Measurements from ENCODE around the gene ATP2B2.

ATP2B2 gene

DNA sequence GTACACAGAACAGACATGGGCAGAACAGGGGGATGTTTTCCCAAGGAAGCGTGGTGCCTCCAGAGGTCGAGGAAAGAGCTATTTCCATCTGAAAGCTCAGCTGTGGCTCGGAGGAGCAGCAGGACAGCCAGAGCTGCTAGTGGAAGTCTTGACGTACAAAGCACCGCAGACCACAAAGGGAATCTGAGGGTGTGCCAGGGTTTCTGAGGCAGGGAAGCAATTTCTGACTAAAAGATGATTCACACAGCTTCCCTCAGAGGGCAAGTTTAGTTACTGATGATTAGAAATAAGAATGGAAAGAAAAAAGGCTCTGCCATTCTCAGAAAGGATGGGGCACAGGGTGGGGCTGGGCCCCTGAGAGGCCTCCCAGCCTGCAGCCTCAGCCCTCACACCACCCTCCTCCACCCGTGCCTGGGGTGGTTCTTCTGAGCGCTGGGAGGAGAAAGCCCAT lies 138.7 kb downstream of the ATP2B2 start:
- TF ChIP-seq, protein P1, sequence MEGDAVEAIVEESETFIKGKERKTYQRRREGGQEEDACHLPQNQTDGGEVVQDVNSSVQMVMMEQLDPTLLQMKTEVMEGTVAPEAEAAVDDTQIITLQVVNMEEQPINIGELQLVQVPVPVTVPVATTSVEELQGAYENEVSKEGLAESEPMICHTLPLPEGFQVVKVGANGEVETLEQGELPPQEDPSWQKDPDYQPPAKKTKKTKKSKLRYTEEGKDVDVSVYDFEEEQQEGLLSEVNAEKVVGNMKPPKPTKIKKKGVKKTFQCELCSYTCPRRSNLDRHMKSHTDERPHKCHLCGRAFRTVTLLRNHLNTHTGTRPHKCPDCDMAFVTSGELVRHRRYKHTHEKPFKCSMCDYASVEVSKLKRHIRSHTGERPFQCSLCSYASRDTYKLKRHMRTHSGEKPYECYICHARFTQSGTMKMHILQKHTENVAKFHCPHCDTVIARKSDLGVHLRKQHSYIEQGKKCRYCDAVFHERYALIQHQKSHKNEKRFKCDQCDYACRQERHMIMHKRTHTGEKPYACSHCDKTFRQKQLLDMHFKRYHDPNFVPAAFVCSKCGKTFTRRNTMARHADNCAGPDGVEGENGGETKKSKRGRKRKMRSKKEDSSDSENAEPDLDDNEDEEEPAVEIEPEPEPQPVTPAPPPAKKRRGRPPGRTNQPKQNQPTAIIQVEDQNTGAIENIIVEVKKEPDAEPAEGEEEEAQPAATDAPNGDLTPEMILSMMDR (IDR thresholded peaks at IDR 0.05; ENCODE audit: low read depth, low read length) = no peak

DNA sequence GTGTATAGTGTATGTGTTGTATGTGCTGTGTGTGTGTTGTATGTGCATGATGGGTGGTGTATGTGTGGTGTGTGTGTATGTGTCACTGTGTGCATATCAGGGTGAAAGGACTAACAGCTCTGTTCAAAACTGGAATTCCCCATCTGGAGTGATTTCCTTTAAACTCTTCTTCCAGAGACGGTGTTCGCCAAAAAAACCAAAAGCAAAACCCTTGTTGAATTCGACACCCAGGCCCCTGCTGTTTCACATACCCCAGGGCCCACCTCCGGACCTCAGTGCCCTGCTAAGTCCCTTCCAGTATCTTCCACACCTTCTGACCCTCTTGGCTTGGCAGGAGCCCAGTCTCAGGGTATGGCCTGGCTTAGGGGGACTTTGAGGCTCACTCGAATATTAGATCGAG lies 139.6 kb downstream of the ATP2B2 start:
- TF ChIP-seq, protein P1 (IDR thresholded peaks at IDR 0.05; ENCODE audit: low read depth, low read length) = no peak
- DNase-seq (ENCODE audit: extremely low read depth, low read depth) = no peak

More for the DNA sequence above, 138.7 kb downstream of the ATP2B2 start:
- peak; percentile 83 for DNase-seq (ENCODE audit: extremely low read depth, low read depth)

DNA sequence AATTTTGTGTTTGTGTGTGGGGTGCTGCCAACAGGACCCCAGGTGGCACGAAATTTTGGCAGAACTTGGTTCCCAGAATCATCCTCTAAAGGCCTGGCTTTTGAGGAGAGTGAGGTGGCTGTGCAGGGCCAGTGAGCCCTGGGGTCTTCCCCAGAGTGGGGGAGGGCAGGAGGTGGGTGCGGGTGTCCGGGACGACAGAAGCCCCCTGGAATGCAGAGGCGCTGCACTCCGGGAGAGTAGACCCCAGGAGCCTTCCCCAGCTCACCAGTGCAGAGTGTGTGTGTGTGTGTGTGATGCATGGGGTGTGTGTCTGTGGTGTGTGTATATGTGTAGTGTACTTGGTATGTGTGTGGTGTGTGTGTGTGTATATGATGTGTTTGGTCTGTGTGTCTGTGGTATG lies 140.1 kb downstream of the ATP2B2 start:
- DNase-seq (ENCODE audit: extremely low read depth, low read depth) = no peak
- TF ChIP-seq, protein P1 (IDR thresholded peaks at IDR 0.05; ENCODE audit: low read depth, low read length) = no peak

DNA sequence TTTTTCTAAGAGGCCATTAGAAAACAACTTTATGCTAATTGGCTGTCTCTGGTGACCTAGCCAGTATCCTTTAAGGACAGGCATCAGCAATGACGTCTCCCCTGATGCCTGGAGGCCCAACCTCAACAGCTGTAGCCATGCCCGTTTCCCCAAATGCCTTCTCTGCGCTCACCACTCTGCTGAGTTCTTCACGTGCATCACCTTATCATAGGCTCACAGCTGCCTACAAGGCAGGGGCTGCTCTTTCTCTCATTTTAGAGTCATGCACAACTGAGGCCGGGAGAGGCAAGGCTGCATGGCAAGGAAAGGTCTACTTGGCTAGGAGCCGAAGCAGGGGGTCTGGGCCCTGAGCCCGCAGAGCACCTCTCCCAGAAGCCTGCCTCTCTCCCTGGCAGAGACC lies 140.6 kb downstream of the ATP2B2 start:
- TF ChIP-seq, protein P1 (IDR thresholded peaks at IDR 0.05; ENCODE audit: low read depth, low read length) = no peak
- DNase-seq (ENCODE audit: extremely low read depth, low read depth) = no peak

DNA sequence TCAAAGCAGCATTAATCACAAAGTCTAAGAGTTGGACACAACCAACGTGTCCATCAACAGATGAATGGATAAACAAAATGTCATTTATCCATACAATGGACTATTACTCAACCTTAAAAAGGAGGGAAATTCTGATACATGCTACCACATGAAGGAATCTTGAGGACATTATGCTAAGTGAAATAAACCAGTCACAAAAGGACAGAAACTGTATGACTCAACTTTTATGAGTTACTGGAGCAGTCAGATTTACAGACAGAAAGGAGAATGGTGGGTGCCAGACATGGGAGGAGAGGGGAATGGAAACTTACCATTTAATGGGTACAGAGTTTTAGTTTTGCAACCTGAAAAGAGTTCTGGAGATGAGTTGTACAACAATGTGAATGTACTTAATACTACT lies 141.5 kb downstream of the ATP2B2 start:
- no peak for DNase-seq (ENCODE audit: extremely low read depth, low read depth)
- TF ChIP-seq, protein P1 (IDR thresholded peaks at IDR 0.05; ENCODE audit: low read depth, low read length) = no peak

DNA sequence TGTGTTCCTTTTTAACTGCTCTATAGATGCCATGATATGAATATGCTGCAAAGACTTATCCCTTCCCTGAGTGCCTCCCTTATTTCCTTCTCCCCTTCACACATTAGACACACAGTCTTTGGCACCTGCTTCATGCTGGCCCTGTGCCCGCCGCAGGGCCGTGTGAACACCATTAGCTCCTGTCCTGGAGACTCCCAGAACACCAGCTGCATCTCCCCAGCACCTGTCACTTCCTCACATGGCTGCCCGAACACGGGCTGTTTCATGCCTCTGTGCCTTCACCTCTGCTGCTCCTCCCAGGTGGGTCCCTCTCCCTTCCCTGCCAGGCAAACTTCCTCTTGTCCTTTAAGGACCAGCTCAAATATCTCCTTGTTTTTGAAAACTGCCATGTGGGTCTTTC lies 144.0 kb downstream of the ATP2B2 start:
- TF ChIP-seq, protein P1 (IDR thresholded peaks at IDR 0.05; ENCODE audit: low read depth, low read length) = no peak
- no peak for DNase-seq (ENCODE audit: extremely low read depth, low read depth)

DNA sequence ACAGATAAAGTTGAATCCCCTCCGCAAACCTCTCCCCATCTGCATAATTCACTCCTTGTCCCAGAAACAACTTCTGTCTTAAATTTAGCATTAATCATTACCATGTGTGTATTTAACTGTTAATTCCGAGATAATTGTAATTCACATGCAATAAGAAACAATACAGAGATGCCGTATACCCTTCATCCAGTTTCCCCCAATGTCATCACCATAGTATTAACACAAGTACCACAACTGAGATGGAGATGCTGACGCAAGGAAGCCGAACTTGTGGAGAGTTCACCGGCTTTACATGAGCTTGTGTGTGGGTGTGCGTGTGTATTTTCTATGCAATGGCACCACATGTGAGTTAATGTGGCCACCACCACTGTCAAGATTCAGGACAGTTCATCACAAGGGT lies 144.9 kb downstream of the ATP2B2 start:
- DNase-seq (ENCODE audit: extremely low read depth, low read depth) = no peak
- TF ChIP-seq, protein P1 (IDR thresholded peaks at IDR 0.05; ENCODE audit: low read depth, low read length) = no peak

All from AG09319 (cell line).